ENCODE results near the gene USP6NL.

USP6NL gene

DNA sequence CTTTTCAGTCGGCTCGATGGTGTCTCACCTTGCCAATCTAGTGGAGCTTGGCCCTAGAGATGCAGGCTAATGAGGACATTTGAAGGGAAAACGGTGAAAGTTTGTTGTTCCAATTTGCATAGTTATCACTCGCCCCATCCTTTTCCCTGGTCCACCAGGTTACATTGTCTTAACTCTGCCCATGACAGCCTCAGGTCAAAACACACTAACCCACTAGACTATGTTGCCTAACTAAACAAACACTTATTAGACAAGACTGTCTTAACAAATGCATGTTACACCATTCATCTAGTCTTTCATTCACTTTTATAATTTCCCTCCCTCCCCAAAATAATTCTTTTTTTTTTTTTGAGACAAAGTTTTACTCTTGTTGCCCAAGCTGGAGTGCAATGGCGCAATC, 40.7 kb downstream of the USP6NL start:
- no peak overlapping the region for H2AFZ ChIP-seq (ENCODE audit: low read depth)
- H3K4me2 ChIP-seq = no peak overlapping the region
- H3K4me1 ChIP-seq (ENCODE audit: low read depth, poor library complexity, severe bottlenecking) = no peaks in the 10 kb centered on the region
- no peaks in the 10 kb centered on the region for H3K36me3 ChIP-seq (ENCODE audit: insufficient read depth)
- H3K79me2 ChIP-seq (ENCODE audit: insufficient read depth, low read depth) = no peaks in the 10 kb centered on the region
- no peaks in the 10 kb centered on the region for H3K27me3 ChIP-seq (ENCODE audit: insufficient read depth, low read depth)
- H3K4me3 ChIP-seq (IDR thresholded peaks at IDR 0.05; ENCODE audit: insufficient read depth, low read depth, low read length) = no peak overlapping the region
- no peak overlapping the region for H3K27ac ChIP-seq
- no peaks in the 10 kb centered on the region for H4K20me1 ChIP-seq (ENCODE audit: insufficient read depth)
- TF ChIP-seq, protein P1, sequence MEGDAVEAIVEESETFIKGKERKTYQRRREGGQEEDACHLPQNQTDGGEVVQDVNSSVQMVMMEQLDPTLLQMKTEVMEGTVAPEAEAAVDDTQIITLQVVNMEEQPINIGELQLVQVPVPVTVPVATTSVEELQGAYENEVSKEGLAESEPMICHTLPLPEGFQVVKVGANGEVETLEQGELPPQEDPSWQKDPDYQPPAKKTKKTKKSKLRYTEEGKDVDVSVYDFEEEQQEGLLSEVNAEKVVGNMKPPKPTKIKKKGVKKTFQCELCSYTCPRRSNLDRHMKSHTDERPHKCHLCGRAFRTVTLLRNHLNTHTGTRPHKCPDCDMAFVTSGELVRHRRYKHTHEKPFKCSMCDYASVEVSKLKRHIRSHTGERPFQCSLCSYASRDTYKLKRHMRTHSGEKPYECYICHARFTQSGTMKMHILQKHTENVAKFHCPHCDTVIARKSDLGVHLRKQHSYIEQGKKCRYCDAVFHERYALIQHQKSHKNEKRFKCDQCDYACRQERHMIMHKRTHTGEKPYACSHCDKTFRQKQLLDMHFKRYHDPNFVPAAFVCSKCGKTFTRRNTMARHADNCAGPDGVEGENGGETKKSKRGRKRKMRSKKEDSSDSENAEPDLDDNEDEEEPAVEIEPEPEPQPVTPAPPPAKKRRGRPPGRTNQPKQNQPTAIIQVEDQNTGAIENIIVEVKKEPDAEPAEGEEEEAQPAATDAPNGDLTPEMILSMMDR (conservative IDR thresholded peaks at IDR 0.05; ENCODE audit: low read depth, low read length) = no peak
- H3K9ac ChIP-seq = no peak overlapping the region

DNA sequence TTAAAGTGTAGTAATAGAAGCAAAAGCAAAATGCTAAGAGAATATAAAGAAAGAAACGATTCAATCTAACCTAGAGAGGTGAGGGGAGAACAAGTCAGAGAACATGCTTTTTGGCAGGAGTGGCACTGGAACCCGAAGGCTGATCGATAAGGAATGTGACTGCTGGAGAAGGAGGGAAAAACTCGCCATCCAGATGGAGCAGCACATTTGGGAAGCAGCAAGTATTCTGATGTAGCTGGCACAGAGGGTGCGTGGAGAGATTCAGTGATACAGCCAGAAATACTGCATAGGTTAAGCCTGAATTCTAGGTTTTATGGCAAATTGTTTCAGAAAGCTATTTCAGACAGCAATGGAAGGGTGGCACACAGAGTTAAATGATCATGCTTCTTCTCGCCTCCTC, 42.0 kb downstream of the USP6NL start:
- Histone ChIP-seq H3K36me3 (ENCODE audit: insufficient read depth) (no peaks in the 10 kb centered on the region), H3K4me2 (no peak overlapping the region), H3K4me3 (IDR thresholded peaks at IDR 0.05; ENCODE audit: insufficient read depth, low read depth, low read length) (no peak overlapping the region), H3K4me1 (ENCODE audit: low read depth, poor library complexity, severe bottlenecking) (no peaks in the 10 kb centered on the region), H3K9ac (no peak overlapping the region), H4K20me1 (ENCODE audit: insufficient read depth) (no peaks in the 10 kb centered on the region), H3K79me2 (ENCODE audit: insufficient read depth, low read depth) (no peaks in the 10 kb centered on the region), H2AFZ (ENCODE audit: low read depth) (no peak overlapping the region), H3K27me3 (ENCODE audit: insufficient read depth, low read depth) (no peaks in the 10 kb centered on the region), H3K27ac (no peak overlapping the region)
- TF ChIP-seq, protein P1 (conservative IDR thresholded peaks at IDR 0.05; ENCODE audit: low read depth, low read length) = no peak

DNA sequence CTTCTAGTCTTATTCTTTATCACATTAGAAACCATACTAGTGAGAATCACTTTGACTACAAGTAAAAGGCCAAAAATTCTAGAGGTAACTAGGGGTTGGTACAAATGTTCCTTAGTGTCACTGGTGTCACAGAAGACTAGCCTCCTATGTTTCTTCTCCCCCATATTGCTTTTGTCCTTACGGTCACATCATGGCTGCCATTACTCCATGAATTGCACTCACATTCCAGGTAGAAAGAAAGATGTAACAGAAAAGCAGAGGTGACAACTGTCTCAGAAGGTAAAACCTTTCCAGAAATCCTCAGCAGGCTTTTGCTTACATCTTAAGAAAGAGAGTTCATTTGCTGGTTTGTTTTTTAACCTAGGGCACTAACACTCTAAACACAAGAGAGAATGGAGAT, 42.9 kb downstream of the USP6NL start:
- Histone ChIP-seq H4K20me1 (ENCODE audit: insufficient read depth) (no peaks in the 10 kb centered on the region), H3K79me2 (ENCODE audit: insufficient read depth, low read depth) (no peaks in the 10 kb centered on the region), H2AFZ (ENCODE audit: low read depth) (no peak overlapping the region), H3K9ac (no peak overlapping the region), H3K4me1 (ENCODE audit: low read depth, poor library complexity, severe bottlenecking) (no peaks in the 10 kb centered on the region), H3K4me3 (IDR thresholded peaks at IDR 0.05; ENCODE audit: insufficient read depth, low read depth, low read length) (no peak overlapping the region), H3K36me3 (ENCODE audit: insufficient read depth) (no peaks in the 10 kb centered on the region), H3K27ac (no peak overlapping the region), H3K27me3 (ENCODE audit: insufficient read depth, low read depth) (no peaks in the 10 kb centered on the region), H3K4me2 (no peak overlapping the region)
- TF ChIP-seq, protein P1 (conservative IDR thresholded peaks at IDR 0.05; ENCODE audit: low read depth, low read length) = no peak

DNA sequence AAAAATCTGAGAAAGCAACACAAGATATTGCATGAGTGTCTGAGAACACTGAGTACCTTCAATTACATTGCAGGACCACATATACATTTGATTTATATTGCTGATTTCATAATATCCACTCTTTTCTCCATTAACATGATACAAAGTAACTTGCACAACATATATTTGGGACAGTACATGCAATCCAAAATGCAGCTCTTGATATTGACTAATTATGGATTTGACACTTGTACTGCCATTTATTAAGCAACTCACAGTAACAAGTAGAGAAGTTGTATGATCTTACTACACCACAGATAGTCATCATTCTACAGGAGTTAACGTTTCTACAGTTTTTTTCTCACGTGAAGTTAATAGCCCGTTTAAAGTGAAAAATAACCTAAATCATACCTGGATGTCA, 46.7 kb downstream of the USP6NL start:
- Histone ChIP-seq H2AFZ (ENCODE audit: low read depth) (no peak overlapping the region), H3K4me1 (ENCODE audit: low read depth, poor library complexity, severe bottlenecking) (no peaks in the 10 kb centered on the region), H3K27ac (no peak overlapping the region), H3K4me3 (IDR thresholded peaks at IDR 0.05; ENCODE audit: insufficient read depth, low read depth, low read length) (no peak overlapping the region), H3K27me3 (ENCODE audit: insufficient read depth, low read depth) (no peaks in the 10 kb centered on the region), H3K36me3 (ENCODE audit: insufficient read depth) (no peaks in the 10 kb centered on the region), H3K4me2 (no peak overlapping the region), H4K20me1 (ENCODE audit: insufficient read depth) (no peaks in the 10 kb centered on the region), H3K9ac (no peak overlapping the region), H3K79me2 (ENCODE audit: insufficient read depth, low read depth) (no peaks in the 10 kb centered on the region)
- TF ChIP-seq, protein P1 (conservative IDR thresholded peaks at IDR 0.05; ENCODE audit: low read depth, low read length) = no peak

DNA sequence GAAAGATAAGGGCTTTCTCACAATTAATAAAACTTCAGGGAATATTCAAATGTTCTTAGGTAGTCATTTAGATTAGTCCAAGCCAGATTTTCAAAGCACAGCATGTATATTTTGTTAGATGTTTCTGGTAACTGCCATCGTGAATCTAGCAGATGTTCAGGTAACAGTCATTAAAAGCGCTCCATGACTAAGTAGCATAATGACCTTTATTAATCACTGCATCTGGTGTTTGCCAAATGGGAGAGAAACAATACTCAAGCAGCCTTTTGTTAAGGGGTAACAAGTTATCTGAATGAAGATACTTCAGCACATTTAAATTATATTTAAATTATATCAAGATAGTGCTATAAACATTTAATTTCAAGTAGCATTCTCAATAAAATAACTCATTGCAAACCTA, 47.5 kb downstream of the USP6NL start:
- Histone ChIP-seq H2AFZ (ENCODE audit: low read depth) (no peak overlapping the region), H4K20me1 (ENCODE audit: insufficient read depth) (no peaks in the 10 kb centered on the region), H3K79me2 (ENCODE audit: insufficient read depth, low read depth) (no peaks in the 10 kb centered on the region), H3K36me3 (ENCODE audit: insufficient read depth) (no peaks in the 10 kb centered on the region), H3K4me3 (IDR thresholded peaks at IDR 0.05; ENCODE audit: insufficient read depth, low read depth, low read length) (no peak overlapping the region), H3K9ac (no peak overlapping the region), H3K27me3 (ENCODE audit: insufficient read depth, low read depth) (no peaks in the 10 kb centered on the region), H3K4me1 (ENCODE audit: low read depth, poor library complexity, severe bottlenecking) (no peaks in the 10 kb centered on the region), H3K4me2 (no peak overlapping the region), H3K27ac (no peak overlapping the region)
- TF ChIP-seq, protein P1 (conservative IDR thresholded peaks at IDR 0.05; ENCODE audit: low read depth, low read length) = no peak

Measured in KMS-11 (cell line).